GM18858 (cell line): ENCODE measurements around the gene PDLIM3.
"Not testable (repeated sequence)": the region's sequence is repeated elsewhere in the genome, so short reads cannot be mapped to it uniquely, and the experiment has no call there.

ENCODE experiments used
- ATAC-seq: cut with Tn5 transposase; IDR thresholded peaks from one replicate; pipeline ENCODE4 v1.9.1; 2021; ENCODE audit not compliant: unreplicated experiment

The PDLIM3 gene

DNA sequence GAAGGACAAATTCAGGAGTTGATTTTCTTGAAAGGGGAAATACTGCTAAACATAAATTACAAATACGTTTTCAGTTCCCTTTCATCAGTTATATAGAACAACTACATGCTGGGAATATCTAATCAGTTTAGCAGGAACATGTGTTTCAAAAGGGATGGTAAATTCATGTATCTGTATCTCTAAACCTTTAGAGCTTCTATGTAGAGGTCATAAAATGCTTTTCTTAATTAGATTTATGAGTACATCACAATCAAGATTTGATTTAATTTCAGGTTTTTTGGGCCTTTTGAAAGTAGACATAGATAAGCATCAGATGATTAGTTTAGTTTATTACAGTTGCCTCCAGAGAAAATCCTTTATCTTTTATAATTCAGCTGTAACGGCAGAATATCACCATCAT lies 12.9 kb downstream of the PDLIM3 start:
- ATAC-seq: no peak

DNA sequence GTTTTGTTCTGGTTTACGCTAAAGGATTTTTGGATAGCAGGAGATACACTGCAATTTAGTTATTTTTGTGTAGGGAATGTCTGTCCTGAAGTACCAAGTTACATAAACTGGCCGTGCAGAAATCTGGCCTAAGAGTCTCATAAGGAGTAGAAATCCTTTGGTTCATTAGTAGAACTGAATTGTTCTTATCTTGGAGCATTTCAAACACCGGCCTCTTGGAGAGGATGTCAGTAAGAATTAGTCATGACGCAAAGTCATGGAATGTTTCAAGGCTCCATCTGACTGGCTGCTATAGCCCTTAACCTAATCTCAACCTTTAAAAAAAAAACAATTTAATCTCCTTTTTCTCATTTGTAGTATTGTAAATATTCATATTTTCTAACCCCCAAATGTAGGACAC lies 15.2 kb downstream of the PDLIM3 start:
- no peak for ATAC-seq

GRCh38 chr4:185518494-185518893 lies 16.8 kb downstream of the PDLIM3 start:
- no peak for ATAC-seq

- no peak for ATAC-seq
Observed at GRCh38 chr4:185518069-185518468, 17.2 kb downstream of the PDLIM3 start.

DNA sequence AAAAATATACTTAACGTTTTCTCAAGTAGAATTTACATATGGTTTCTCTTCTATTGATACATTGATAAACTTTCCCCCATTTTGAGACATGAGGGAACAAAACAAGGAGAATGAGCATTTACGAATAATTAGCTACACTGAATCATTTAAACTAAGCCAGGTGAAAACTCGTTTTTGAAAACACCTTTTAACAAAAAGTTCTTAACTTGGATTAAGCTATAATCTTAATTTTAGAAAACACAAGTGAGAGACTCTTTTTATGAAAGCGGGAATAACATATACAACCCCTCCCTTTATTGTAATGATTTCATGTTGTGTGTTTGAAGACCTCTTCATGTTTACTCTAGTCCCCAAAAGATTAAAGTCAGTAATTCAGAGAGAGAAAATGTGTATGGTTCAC lies 20.1 kb downstream of the PDLIM3 start:
- no peak for ATAC-seq

GRCh38 chr4:185514182-185514697 lies 21.1 kb downstream of the PDLIM3 start:
- no peak for ATAC-seq

GRCh38 chr4:185513489-185514181 lies 21.7 kb downstream of the PDLIM3 start:
- ATAC-seq: no peak

DNA sequence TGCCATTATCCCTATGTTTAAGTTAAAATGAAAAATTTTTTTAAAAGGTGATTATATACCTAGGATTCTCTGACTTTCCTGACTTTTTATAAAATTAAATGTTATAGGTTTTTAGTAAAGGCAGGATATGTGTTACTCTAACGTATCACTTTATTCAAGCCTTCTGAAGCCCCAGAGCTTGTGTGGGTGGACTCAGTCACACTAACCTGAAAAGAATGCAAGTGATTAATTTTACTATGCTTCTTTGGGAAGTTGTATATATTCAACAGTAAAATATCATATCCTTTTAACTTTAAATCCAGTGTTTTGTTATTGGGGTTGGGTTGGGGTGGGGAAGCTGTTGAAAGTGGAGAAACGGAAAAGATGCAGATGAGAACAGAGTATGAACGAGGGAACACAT lies 22.8 kb downstream of the PDLIM3 start:
- ATAC-seq: no peak

DNA sequence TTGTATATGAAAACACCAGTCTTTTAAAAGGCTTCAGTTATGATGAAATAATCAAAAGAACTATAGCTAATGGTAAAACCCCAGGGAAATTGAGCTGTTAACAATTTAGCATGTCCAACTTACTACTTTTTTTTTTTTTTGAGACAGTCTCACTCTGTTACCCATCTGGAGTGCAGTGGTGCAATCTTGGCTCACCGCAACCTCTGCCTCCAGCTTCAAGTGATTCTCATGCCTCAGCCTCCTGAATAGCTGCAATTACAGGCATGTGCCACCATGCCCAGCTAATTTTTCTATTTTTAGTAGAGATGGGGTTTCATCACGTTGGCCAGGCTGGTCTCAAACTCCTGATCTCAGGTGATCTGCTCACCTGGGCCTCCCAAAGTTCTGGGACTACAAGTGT lies 24.1 kb downstream of the PDLIM3 start:
- ATAC-seq: not testable (repeated sequence)

GRCh38 chr4:185510806-185511205 lies 24.5 kb downstream of the PDLIM3 start:
- ATAC-seq: no peak

DNA sequence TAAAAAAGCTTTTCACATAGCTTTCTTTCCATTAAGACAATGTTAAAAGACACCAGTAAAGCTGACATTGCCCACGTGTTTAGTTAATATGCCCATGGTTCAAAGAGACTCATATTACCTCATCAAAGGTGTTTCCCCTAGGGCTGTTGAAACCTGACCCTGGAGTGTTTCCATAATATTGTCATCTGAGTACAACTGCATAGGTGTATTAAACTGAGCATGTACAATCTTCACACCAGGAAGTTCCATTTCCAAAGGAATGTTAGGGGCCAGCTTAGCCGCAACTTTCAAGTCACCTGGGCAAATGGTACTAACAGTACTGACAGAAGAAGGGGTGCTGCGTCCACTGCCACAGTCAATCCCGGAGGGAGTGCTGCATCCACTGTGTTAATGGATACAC lies 27.1 kb downstream of the PDLIM3 start:
- ATAC-seq: no peak

DNA sequence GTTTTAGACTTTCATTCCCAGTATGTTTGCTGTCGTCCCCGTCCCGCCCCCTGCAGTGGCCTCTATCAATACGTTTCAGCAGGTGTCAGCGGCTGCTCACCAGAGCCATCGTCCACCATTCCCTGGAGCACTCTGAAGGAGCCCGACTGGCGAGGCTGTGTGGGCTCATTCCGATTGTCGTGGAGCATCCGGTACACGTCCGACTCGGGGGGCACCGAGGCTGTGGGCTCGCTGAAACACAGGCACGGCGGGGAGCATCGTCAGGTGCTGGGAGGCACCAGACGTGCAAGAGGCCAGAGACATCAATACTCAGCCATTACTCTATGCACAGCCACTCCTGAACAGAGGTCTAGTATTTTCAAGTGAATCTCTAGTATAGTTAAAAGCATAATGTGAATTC lies 28.9 kb downstream of the PDLIM3 start:
- no peak for ATAC-seq

- ATAC-seq: no peak
Observed at GRCh38 chr4:185504098-185505047, 30.9 kb downstream of the PDLIM3 start.

GRCh38 chr4:185502386-185502785 lies 32.9 kb downstream of the PDLIM3 start:
- ATAC-seq: no peak

GRCh38 chr4:185500576-185500975 lies 34.7 kb downstream of the PDLIM3 start:
- no peak for ATAC-seq

DNA sequence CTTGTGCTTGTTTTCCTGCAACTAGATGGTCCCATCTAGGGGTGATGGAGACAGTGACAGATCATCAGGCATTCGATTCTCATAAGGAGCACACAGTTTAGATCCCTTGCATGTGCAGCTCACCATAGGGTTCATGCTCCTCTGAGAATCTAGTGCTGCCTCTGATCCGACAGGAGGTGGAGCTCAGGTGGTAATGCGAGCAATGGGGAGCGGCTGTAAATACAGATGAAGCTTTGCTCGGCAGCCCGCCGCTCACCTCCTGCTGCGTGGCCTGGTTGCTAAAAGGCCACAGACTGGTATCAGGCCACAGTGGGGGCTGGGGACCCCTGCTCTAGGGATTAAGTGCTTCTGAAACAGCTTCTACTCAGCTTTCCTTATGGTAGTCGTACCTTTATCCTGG lies 35.3 kb downstream of the PDLIM3 start:
- no peak for ATAC-seq

DNA sequence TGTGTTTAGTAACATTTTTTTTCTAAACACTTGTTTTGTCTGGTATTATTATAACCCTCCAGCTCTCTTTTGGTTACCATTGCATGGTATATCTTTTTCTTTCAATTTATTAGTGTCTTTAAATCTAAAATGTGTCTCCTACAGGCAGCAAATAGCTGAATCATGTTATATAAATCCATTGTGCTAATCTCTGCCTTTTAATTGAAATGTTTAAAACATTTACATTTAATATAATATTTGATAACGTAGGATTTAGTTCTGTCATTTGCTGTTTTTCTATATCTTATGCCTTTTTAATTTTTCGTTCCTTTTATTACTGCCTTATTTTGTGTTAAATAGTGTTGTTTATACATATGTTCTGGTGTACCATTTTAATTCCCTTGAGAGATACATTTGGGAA lies 46.7 kb downstream of the PDLIM3 start:
- no peak for ATAC-seq

DNA sequence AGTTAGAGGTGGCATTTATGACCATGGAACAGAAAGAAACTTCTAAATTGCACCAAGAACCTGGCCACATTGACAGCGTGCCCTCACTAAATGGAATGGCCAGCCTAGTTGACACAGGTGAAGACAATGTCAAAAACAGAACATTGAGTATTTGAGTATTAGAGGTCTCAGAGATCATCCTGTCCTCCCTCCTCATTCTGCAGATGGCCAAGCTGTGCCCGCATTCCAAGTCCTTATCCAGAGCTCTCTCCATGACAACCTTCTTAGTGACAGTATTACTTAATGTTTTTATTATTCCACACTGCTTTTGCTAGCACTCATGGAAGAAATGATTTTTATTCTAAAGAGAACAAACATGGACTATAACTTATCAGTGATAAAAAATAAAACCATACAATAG lies 53.9 kb downstream of the PDLIM3 start:
- no peak for ATAC-seq

DNA sequence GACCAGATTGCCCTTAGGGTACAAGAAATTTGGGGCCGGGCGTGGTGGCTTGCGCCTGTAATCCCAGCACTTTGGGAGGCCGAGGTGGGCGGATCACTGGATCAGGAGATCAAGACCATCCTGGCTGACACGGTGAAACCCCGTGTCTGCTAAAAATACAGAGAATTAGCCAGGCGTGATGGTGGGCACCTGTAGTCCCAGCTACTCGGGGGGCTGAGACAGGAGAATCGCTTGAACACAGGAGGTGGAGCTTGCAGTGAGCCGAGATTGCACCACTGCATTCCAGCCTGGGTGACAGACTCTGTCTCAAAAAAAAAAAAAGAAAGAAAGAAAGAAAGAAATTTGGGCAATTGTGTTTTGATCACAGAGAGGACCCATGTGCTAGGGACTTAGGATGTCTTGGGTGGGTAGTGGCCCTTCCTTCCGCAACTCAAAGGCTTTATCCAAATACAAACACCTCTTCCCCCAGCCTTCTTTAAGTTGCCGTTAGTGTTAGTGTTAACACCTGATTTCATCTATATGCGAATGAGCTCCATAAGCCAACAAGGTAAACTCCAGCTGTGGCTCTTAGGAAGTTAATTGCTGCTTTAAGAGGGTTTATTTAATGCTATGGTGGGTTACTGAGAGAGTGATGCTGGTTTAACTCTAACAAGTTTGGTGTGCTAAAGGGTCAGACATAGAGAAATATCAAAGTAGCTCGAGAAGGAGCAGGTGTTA lies 55.1 kb downstream of the PDLIM3 start:
- ATAC-seq: peak; percentile 2

DNA sequence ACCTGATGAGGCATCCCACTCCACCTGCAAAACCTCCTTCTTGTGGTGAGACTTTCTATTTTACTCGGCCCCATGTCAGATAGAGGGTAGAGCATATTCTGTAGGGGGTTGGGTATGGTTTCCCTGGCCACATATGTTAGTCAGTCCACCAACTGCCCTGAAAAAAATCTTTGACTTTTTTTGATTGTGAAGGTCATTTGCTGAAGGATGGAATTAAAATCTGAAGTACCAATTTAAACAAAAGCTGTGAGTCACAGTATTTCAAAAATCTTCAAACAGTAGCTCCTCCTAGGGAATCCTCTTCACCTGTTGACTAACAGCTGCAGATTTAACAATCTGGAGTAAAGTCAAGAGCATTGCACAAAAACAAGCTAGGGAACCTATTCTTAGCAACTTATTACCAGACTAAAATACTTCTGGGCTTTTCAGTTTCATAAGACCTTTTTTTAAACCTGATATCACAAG lies 55.8 kb downstream of the PDLIM3 start:
- ATAC-seq: peak; percentile 92

DNA sequence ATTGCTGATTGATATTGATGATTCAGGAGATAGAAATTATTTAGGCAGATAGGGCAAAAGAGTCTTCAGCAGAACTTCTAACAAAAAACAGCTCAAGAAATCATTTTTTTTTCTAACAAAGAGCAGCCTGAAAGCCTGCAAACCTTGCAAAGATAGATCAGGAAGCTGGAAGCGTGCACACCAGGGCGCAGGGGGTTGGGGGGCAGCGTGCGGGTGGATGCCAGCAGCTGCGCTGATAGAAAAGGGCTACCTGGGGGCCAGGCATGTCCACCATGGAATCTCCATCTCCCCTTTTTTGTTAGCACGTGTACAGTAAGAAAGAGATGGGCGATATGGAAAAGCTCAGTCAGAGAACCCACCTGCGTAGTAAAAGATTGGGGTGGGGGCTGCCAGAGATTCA lies 62.1 kb downstream of the PDLIM3 start:
- ATAC-seq: no peak
